Measurements from ENCODE around the gene TMEM30B.

The TMEM30B gene

GRCh38 chr14:61231810-61232209 is 49.3 kb downstream of the TMEM30B start:
- no peak for DNase-seq

DNA sequence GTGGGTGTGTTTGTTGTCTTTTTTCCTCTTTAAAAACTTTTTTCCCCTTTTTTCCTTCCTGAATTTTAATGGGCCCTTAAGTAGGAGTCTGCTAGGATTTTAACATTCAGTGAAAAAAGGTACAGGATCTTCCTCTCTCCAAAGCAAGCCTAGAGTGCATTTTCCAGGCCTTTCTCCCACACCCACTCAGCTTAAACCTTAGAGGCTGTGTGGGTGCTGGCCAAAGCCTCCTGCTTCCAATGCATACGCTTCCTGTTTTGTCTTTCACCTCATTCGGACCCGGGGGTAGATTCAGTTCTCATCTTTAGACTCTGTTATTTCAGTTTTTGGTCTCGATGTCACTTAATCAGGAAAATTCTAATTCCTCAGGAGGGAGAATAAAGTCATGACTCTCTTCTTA is 51.2 kb downstream of the TMEM30B start:
- no peak for DNase-seq

- no peak for DNase-seq
Measured at GRCh38 chr14:61229475-61229888, 51.7 kb downstream of the TMEM30B start.

- no peak for DNase-seq
Measured at GRCh38 chr14:61227884-61228591, 53.1 kb downstream of the TMEM30B start.

Data from GDM1 (cell line).